ENCODE results near the gene ACTRT2.

DNA sequence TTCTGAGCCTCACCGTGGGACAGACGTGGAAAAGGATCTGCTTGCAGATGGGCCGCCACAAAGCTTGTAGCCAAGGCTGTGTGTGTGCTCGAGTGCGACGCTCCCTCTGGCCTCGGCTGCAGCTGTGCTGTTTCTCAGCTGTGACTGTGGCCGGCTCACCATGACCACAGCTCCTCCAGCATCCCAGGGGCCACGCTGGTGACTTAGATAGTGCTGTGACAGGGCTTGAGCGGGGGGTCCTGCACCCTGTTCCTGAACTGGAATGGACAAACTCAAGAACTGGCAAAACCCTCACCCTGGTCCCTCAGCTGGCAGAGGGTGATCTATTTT, 17.4 kb upstream of the ACTRT2 start:
- no peak for TF ChIP-seq POLR2A (IDR thresholded peaks at IDR 0.05; ENCODE audit: low read length)
- no peak for TF ChIP-seq GATA1 (IDR thresholded peaks at IDR 0.05; ENCODE audit: low read depth, low read length)
